Activated CD8-positive, alpha-beta memory T cell treated with anti-CD3 and anti-CD28 coated beads for 36 hours (primary cell): ENCODE data around the gene CDKAL1. TPM values are rescaled to one million over a fixed set of nuclear protein-coding genes. Genes with fewer than 3 reads are reported as not detected.
"Not testable (repeated sequence)": the region's sequence is repeated elsewhere in the genome, so short reads cannot be mapped to it uniquely, and the experiment has no call there.

Experiments used
- CTCF ChIA-PET: fragments of 350-600 bp; sonication (Branson Sonifier 250); formaldehyde crosslinking; loops from one replicate; lab custom pipeline; 2021; ENCODE audit warnings: antibody characterized with exemption; lab: Charles Lee
- POLR2A ChIA-PET: fragments of 350-600 bp; sonication (Branson Sonifier 250); formaldehyde crosslinking; loops from one replicate; lab custom pipeline; 2021; ENCODE audit warnings: antibody characterized with exemption; lab: Charles Lee
- total RNA-seq, 2 experiments: library from RNA; stranded (reverse); gene quantifications; one replicate each; pipeline ENCODE4 v1.2.3, GENCODE V29; 2021

The CDKAL1 gene
- total RNA-seq, 2 experiments from 2014 or later, result 26.2 to 27.5 TPM

- CTCF ChIA-PET, result no interaction called here
- POLR2A ChIA-PET, result no interaction called here
Observed at GRCh38 chr6:20581070-20581469, 46.8 kb downstream of the CDKAL1 start.

GRCh38 chr6:20582586-20583443, 48.6 kb downstream of the CDKAL1 start:
- CTCF ChIA-PET, result no interaction called here

GRCh38 chr6:20583444-20583800, 49.2 kb downstream of the CDKAL1 start:
- POLR2A ChIA-PET, result no interaction called here
- CTCF ChIA-PET, result no interaction called here

More at GRCh38 chr6:20582586-20583443, 48.6 kb downstream of the CDKAL1 start:
- POLR2A ChIA-PET, result no interaction called here

GRCh38 chr6:20584100-20584731, 50.0 kb downstream of the CDKAL1 start:
- CTCF ChIA-PET, result interaction anchor here (0.6 to 0.7 kb wide), 2 partner anchors 47 to 99 kb away, joined by 3 read pairs; no protein-coding TSS in a partner anchor
- POLR2A ChIA-PET, result no interaction called here

- ChIA-PET CTCF (no interaction called here), POLR2A (no interaction called here)
Observed at GRCh38 chr6:20589266-20589665, 55.0 kb downstream of the CDKAL1 start.

GRCh38 chr6:20590476-20590875, 56.2 kb downstream of the CDKAL1 start:
- POLR2A ChIA-PET, CTCF ChIA-PET: not testable (repeated sequence)

- POLR2A ChIA-PET, CTCF ChIA-PET: not testable (repeated sequence)
Observed at GRCh38 chr6:20594299-20594853, 60.1 kb downstream of the CDKAL1 start.

GRCh38 chr6:20599302-20600051, 65.2 kb downstream of the CDKAL1 start:
- POLR2A ChIA-PET, result no interaction called here
- CTCF ChIA-PET, result no interaction called here

- CTCF ChIA-PET, result no interaction called here
- POLR2A ChIA-PET, result no interaction called here
Observed at GRCh38 chr6:20600831-20601230, 66.6 kb downstream of the CDKAL1 start.

GRCh38 chr6:20604159-20604558, 69.9 kb downstream of the CDKAL1 start:
- ChIA-PET POLR2A (no interaction called here), CTCF (interaction anchor here (0.6 kb wide), 1 partner anchor 269 kb away, joined by 3 read pairs; no protein-coding TSS in a partner anchor)

- ChIA-PET POLR2A (no interaction called here), CTCF (no interaction called here)
Observed at GRCh38 chr6:20605061-20605460, 70.8 kb downstream of the CDKAL1 start.

GRCh38 chr6:20605581-20605980, 71.3 kb downstream of the CDKAL1 start:
- ChIA-PET CTCF (no interaction called here), POLR2A (no interaction called here)

GRCh38 chr6:20606831-20607230, 72.6 kb downstream of the CDKAL1 start:
- POLR2A ChIA-PET, result no interaction called here

GRCh38 chr6:20608356-20608755, 74.1 kb downstream of the CDKAL1 start:
- ChIA-PET CTCF (no interaction called here), POLR2A (no interaction called here)

More at GRCh38 chr6:20606831-20607230, 72.6 kb downstream of the CDKAL1 start:
- CTCF ChIA-PET, result no interaction called here

- ChIA-PET CTCF (no interaction called here), POLR2A (no interaction called here)
Observed at GRCh38 chr6:20608905-20609304, 74.6 kb downstream of the CDKAL1 start.

GRCh38 chr6:20609924-20610323, 75.7 kb downstream of the CDKAL1 start:
- CTCF ChIA-PET, POLR2A ChIA-PET: not testable (repeated sequence)

GRCh38 chr6:20610636-20611370, 76.5 kb downstream of the CDKAL1 start:
- POLR2A ChIA-PET, result no interaction called here

GRCh38 chr6:20617537-20617936, 83.3 kb downstream of the CDKAL1 start:
- POLR2A ChIA-PET, CTCF ChIA-PET: not testable (repeated sequence)

More at GRCh38 chr6:20610636-20611370, 76.5 kb downstream of the CDKAL1 start:
- CTCF ChIA-PET, result no interaction called here

- ChIA-PET CTCF (no interaction called here), POLR2A (interaction anchor here (0.6 kb wide), 1 partner anchor 26 kb away, joined by 5 read pairs; no protein-coding TSS in a partner anchor)
Observed at GRCh38 chr6:20620043-20620442, 85.8 kb downstream of the CDKAL1 start.
